ENCODE measurements around the gene CFP.
"Not testable (repeated sequence)": the region's sequence is repeated elsewhere in the genome, so short reads cannot be mapped to it uniquely, and the experiment has no call there.

The CFP gene

DNA sequence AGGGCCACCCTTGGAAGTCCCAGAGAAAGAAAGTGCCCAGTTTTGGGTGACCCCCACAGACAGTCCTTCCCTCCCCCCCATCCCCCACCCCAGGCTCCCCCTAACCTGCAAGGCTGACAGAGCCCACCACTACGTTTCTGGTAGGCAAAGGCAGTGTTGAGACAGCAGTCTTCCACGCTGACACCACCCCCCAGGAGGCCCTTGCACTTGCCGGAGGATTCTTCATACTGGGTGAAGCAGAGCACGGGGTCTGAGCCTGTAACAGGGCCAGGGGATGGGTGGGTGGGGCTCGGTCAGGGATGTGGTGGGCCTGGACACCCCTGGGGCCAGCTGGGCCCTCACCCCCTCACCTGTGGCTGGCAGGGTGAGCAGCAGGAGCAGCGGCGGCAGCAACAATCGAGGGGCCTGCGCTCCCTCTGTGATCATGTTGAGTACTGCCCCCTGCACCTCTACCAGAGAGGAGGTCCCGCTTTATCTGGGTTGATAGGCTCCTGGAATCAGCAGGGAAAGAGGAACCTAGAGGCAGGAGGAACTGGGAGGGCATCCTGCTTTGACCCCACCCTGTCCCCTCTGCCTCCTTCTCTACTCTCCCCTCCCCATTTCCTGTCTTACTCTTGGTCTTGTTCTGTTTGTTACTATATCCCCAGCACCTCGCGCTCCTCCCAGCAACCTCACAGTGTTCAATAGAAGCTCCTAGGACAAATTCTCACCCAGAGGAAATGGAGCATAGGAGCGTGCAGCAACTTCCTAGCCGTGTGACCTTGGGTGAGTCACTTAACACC, at the start of gene CFP:
TSS of gene CFP (minus strand) at position 512 of the 782 bp plus-strand sequence. CDS start at position 426, 86 bp downstream.
- DNase-seq (ENCODE audit: low read depth) = no peak

DNA sequence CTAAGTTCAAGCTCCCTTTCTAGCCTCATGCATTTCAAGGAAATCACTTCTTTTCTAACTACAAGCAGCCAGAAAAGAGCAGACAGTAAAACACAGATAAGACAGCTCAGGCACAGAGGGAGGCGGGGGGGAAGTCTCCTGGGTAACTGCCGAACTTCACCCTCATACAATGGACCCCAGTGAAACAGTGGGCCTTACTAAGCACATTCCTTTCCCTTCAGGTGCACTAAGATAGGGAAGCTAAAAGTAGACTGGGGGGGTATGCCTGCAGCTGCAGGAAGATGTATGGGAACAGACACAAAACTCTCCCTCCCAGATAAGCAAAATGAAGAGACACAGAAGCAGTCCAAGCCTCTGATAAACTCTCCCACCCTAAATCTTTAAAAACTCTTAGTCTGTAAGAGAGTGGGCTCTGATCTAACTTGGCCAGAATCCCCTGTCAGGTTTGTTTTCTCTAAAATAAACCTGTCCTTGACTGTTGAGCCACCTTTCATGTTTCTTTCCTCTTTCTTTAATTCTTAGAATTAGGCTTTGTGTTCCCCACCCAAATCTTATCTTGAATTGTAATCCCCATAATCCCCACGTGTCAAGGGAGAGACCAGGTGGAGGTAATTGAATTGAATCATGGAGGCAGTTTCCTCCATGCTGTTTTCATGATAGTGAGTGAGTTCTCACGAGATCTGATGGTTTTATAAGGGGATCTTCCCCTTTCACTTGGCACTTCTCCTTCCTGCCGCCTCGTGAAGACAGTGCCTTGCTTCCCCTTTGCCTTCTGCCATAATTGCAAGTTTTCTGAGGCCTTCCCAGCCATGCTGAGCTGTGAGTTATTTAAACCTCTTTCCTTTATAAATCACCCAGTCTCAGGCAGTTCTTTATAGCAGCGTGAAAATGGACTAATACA, 46.5 kb upstream of the CFP start:
- DNase-seq (ENCODE audit: low read depth) = not testable (repeated sequence)

DNA sequence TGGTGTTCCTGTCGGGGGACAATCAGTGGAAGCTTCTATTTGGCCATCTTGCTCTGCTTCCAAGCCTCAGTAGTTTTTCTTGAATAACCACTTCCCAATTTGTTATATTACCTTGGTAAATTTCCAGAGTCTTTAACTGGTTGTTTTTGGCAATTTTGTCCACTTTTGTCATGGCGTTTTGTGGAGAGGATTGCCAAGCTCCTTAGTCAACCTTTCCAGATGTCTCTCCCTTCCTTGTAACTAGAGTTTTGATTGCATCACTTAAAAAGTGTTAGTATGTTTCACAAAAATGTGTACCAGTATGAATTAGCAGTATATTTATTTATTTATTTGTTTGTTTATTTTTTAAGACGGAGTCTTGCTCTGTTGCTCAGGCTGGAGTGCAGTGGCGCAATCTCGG, 45.0 kb upstream of the CFP start:
- no peak for DNase-seq (ENCODE audit: low read depth)

- not testable (repeated sequence) for DNase-seq (ENCODE audit: low read depth)
These were observed 36.1 kb upstream of the CFP start for GRCh38 chrX:47665797-47666196.

DNA sequence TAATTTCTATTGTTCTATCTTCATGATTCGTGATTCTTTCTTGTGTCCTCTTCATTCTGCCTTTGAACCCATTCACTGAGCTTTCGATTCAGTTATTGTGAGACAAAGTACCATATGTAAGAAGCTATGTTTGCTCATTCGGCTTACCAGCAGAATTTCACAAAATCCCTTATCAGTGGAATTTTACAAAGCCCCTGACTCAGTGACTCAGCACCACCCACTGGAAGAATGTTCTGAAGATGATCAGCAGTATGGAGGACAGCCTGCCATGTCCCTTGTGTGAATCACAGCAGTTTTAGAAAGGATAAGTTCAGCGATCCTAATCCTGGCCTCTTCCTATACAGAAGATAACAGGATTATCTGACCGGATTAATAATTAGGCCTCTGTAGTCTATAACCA, 35.0 kb upstream of the CFP start:
- DNase-seq (ENCODE audit: low read depth) = no peak

- DNase-seq (ENCODE audit: low read depth) = no peak
These were observed 32.5 kb upstream of the CFP start for GRCh38 chrX:47662144-47662657.

DNA sequence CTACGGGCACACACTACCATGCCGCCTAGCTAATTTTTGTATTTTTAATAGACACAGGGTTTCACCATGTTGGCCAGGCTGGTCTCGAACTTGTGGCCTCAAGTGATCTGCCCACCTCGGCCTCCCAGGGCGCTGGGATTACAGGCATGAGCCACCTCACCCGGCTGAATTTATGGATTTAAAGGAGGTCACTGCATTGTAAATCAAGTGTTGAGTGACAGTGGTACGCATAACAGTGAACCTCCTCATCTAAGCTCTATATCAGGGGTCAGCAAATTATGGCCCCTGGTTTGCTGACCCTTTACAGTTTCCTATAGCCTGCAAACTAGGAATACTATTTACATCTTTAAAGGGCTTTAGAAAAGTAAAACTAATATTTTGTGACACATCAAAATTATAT, 31.8 kb upstream of the CFP start:
- no peak for DNase-seq (ENCODE audit: low read depth)

DNA sequence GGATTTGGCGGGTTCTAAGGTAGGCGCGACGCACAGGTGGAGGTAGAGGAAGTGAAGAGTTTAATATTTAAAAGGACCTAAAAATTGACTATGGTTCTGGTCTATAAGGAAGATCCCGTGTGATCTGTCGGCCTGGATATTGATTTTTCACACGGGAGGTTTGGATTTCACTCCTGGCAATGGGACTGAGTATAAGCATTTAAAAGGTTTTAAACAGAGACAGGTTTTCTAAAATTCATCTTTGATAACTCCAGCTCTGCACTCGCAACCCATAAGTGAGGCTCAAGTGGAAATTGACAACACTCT, 29.6 kb upstream of the CFP start:
- DNase-seq (ENCODE audit: low read depth) = no peak

DNA sequence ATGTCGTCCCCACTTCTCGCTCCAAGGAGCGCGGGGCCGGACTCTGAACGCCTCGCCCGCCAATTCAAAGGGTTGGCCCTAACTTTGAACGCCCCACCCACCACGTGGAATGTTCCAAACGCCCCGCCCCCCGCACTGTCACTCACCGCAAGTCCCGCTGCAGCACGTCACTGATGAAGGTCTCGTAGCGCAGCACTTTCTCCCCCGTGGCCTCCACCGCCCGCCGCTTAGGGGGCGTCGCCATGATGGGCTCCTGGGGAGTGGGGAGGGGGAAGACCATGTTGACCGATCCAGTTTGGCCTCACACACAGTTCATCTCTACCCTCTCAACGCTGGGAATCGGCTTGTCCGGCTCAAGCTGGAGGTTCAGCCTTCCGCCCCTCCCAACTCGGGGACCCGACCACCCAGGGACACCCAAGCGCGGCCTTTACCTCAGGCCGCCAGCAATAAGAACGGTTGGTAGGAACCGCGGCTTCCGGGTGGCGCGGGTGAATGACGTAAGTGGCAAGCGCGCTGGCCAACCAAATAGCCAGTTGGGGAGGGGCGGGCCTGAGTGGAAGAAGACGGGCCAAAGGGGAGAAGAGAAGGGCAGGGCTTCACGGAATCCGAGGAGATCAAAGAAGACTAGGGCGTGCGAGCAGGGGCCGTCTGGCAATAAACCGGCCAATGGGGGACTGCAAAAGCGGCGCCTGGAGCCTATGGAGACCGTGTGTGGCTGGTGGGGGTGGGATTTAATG, 29.1 kb upstream of the CFP start, which contains the start of gene UXT:
TSS of gene UXT (minus strand) at position 497 of the 737 bp plus-strand sequence. CDS start at position 244, 253 bp downstream.
- DNase-seq (ENCODE audit: low read depth) = peak; percentile 86

- no peak for DNase-seq (ENCODE audit: low read depth)
These were observed 28.6 kb upstream of the CFP start for GRCh38 chrX:47658301-47658683.

DNA sequence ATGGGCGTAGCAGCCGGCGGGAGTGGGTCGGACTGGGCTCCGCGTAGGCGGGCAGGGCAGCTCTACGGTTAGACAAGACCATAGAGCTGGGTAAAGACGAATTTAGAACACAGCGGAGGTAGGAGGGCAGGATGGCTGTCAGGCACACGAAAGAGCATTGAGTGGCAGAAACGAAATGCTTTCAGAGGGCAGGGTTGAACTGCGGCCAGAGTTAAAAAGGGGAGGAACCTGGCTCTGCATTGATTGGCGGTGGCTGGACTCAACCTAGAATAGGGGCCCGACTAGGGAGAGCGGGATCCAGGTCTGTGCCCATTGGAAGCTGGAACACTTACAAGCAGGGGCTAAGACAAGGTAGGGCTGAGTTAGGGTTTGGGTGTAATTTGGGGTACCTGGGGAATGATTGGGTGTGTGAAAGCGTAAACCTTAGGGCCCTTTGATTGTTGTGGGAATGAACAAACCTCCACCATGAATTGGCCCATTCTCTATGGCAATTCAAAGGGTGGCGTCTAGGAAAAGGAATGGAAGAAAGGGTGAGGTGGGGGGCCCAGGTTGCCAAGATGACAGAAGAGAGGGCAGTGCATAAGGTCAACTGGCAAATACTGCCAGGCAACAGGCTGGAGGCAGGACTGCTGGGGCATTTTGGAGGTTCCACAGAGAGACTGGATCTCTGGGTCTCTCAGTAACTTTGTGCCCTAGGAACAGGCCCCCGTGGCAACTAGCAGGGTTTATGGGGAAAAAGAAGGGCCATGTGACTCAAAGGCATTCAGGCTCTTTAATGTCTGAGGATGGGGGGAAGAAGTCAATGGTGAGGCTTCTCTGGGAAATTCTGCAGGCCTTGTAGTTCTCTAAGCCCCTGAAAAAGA, 21.5 kb upstream of the CFP start:
- no peak for DNase-seq (ENCODE audit: low read depth)

DNA sequence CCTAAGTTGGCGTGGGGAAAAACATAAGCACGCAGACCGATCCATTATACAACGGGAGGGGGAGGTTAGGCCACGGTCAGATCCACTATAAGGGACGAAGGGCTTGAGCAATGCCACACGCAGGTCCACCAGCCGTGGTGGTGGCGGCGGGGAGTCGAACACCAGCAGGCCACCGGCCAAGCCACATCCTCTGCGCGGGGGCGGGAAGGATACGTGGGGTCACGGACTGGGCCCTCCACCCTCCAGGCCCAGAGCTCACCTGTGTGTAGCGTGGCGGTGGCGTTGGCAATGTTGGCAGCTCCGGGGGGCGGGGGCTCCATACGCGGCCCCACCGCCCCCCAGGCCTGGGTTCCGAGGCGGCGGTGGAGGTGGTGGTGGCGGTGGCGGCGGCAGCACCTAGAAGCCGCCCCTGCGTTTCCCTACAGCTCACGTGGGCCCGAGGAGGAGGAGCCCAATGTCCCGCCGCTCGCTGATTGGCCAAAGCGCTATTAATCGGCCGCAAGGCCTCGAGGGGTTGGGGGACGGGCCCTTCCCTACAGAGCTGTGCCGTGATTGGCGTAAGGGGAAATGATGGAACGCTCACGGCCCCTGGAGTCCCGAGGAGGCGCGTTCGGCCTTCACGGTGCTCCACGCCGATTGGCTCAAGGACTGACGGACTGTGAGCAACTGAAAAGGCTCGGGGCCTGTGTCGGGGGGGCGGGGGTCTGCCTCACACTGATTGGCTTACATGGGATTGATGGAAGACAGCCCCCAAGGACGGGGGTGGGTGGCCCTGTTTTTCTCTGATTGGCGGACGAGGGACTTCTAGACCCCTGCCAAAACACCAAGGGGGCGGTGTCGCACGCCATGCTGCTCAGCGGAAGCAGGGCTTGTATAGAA, 20.7 kb upstream of the CFP start, which contains the start of gene ELK1:
TSS of gene ELK1 (minus strand) at position 400 of the 879 bp plus-strand sequence. CDS start 9,122 bp downstream, outside the sequence.
- DNase-seq (ENCODE audit: low read depth) = peak; percentile 86

- no peak for DNase-seq (ENCODE audit: low read depth)
These were observed 20.0 kb upstream of the CFP start for GRCh38 chrX:47649781-47650163.

DNA sequence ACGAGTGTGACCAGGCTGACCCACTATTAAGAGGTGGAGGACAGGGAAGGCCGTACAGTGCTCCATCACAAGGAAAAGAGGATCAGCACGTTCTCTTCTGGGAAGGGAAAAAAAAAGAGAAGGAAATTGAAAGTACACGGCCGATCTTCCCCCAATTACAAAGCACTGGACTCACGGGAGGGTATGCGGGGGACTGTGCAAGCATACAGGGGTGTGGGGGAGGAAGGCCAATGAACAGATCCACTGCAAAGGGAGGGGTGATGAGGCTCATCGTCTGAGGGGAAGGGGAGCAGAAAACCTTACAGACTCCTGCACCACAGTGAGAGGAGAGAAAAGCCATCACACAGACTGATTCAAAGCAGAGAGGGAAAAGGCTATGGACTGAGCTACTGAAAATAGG, 19.5 kb upstream of the CFP start:
- no peak for DNase-seq (ENCODE audit: low read depth)

DNA sequence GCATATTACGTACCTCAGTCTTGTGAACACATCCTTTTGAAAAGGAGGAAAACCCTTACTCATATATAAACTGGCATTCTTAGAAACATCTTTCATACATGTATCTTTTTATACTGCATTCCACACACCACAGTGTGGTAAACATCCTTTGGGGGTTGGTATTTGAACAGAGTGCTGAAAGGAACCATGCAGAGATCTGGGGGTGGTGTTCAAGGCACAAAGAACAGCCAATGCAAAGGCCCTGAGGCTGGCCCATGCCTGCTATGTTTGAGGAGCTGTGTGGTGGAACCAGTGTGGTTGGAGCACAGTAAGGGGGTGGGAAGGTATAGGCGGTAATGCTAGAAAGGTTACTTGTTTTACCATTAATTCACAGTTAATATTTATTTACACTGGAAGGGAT, 18.6 kb upstream of the CFP start:
- DNase-seq (ENCODE audit: low read depth) = no peak

DNA sequence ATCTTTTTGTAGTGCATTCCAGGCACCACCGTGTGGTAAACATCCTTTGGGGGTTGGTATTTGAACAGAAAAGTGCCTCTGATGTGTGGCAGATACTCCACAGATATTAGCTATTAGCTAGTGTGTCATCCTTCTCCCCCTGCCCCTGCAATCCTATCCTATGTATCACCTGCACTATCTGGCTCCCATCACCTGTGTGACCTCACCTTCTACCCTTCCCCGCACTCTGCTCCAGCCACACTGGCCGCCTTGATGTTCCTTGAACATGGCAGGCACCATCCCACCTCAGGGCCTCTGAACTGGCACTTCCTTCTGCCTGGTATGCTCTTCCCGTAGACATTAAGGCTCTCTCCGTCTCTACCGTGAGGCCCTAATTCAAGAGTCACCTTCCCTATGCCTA, 16.9 kb upstream of the CFP start:
- DNase-seq (ENCODE audit: low read depth) = no peak

- DNase-seq (ENCODE audit: low read depth) = no peak
These were observed 15.8 kb upstream of the CFP start for GRCh38 chrX:47645530-47645929.

GRCh38 chrX:47644557-47645091, 14.9 kb upstream of the CFP start:
- DNase-seq (ENCODE audit: low read depth) = no peak

GRCh38 chrX:47643926-47644325, 14.2 kb upstream of the CFP start:
- DNase-seq (ENCODE audit: low read depth) = no peak

- DNase-seq (ENCODE audit: low read depth) = no peak
These were observed 9.1 kb upstream of the CFP start for GRCh38 chrX:47638816-47639215.
